H9 (cell line): ENCODE measurements around the gene TBC1D23. TPM values are rescaled to one million over a fixed set of nuclear protein-coding genes. Genes with fewer than 3 reads are reported as not detected.

Source experiments
- DNase-seq: peaks from one replicate; pipeline ENCODE4 v3.0.0-alpha.2; 2017
- H2AFZ ChIP-seq: one replicate; pipeline ENCODE4 v1.6.1; 2013; ENCODE audit warnings: mild to moderate bottlenecking, low read length, control low read depth, moderate library complexity
- H2AK5ac ChIP-seq: 2 replicates; pipeline ENCODE4 v1.6.1; 2013; ENCODE audit warnings: low read length, control low read depth, mixed read lengths; ENCODE audit not compliant: insufficient read length
- H2BK120ac ChIP-seq: one replicate; pipeline ENCODE4 v1.6.1; 2013; ENCODE audit warnings: low read depth, mild to moderate bottlenecking, low read length, control low read depth, inconsistent platforms; ENCODE audit not compliant: poor library complexity, severe bottlenecking
- H2BK12ac ChIP-seq: 2 replicates; pipeline ENCODE4 v1.6.1; 2013; ENCODE audit warnings: low read length, control low read depth, mixed read lengths, low read depth; ENCODE audit not compliant: insufficient read length
- H2BK15ac ChIP-seq: 2 replicates; pipeline ENCODE4 v1.6.1; 2013; ENCODE audit warnings: low read depth, low read length, control low read depth
- H2BK20ac ChIP-seq: one replicate; pipeline ENCODE4 v1.6.1; 2013; ENCODE audit warnings: low read depth, mild to moderate bottlenecking, low read length, control low read depth, inconsistent platforms; ENCODE audit not compliant: poor library complexity, severe bottlenecking
- H2BK5ac ChIP-seq: 2 replicates; pipeline ENCODE4 v1.6.1; 2013; ENCODE audit warnings: low read length, control low read depth, mixed read lengths; ENCODE audit not compliant: insufficient read length
- H3K14ac ChIP-seq: 2 replicates; pipeline ENCODE4 v1.6.1; 2013; ENCODE audit warnings: low read length, control low read depth; ENCODE audit not compliant: insufficient read depth
- H3K18ac ChIP-seq: 2 replicates; pipeline ENCODE4 v1.6.1; 2013; ENCODE audit warnings: low read depth, mild to moderate bottlenecking, mixed read lengths, low read length, control low read depth; ENCODE audit not compliant: insufficient read length
- H3K23ac ChIP-seq: 2 replicates; pipeline ENCODE4 v1.6.1; 2013; ENCODE audit warnings: low read length, control low read depth, mixed read lengths, low read depth; ENCODE audit not compliant: insufficient read length
- H3K23me2 ChIP-seq: 2 replicates; pipeline ENCODE4 v1.6.1; 2013; ENCODE audit warnings: low read depth, mild to moderate bottlenecking, mixed read lengths, low read length, control low read depth; ENCODE audit not compliant: insufficient read length, poor library complexity, severe bottlenecking
- H3K27ac ChIP-seq: 2 replicates; pipeline ENCODE4 v1.5.1; 2013; ENCODE audit warnings: low read length, control low read depth, mixed read lengths, low read depth; ENCODE audit not compliant: insufficient read length
- H3K27me3 ChIP-seq: 2 replicates; pipeline ENCODE4 v1.6.1; 2013; ENCODE audit warnings: low read length, control low read depth, inconsistent platforms; ENCODE audit not compliant: insufficient read depth
- H3K4ac ChIP-seq: 2 replicates; pipeline ENCODE4 v1.6.1; 2013; ENCODE audit warnings: low read depth, mild to moderate bottlenecking, control low read depth, inconsistent platforms, low read length, moderate library complexity
- H3K4me1 ChIP-seq: 2 replicates; pipeline ENCODE4 v1.6.1; 2013; ENCODE audit warnings: low read length, control low read depth, inconsistent platforms; ENCODE audit not compliant: insufficient read depth
- H3K4me2 ChIP-seq: 2 replicates; pipeline ENCODE4 v1.6.1; 2013; ENCODE audit warnings: low read length, control low read depth, mixed read lengths; ENCODE audit not compliant: insufficient read length, insufficient read depth
- H3K56ac ChIP-seq: 2 replicates; pipeline ENCODE4 v1.6.1; 2013; ENCODE audit warnings: low read depth, mild to moderate bottlenecking, mixed read lengths, low read length, control low read depth; ENCODE audit not compliant: insufficient read length
- H3K79me1 ChIP-seq: 2 replicates; pipeline ENCODE4 v1.6.1; 2013; ENCODE audit warnings: low read depth, mild to moderate bottlenecking, moderate library complexity, low read length, control low read depth, inconsistent platforms; ENCODE audit not compliant: insufficient read depth, poor library complexity, severe bottlenecking
- H3K79me2 ChIP-seq: 2 replicates; pipeline ENCODE4 v1.6.1; 2013; ENCODE audit warnings: low read length, control low read depth, inconsistent platforms; ENCODE audit not compliant: insufficient read depth
- H3K9ac ChIP-seq: 2 replicates; pipeline ENCODE4 v1.6.1; 2013; ENCODE audit warnings: low read length, control low read depth, mixed read lengths; ENCODE audit not compliant: insufficient read length; ENCODE audit errors: extremely low read depth
- H3K9me3 ChIP-seq: one replicate; pipeline ENCODE4 v1.6.1; 2013; ENCODE audit warnings: low read depth, low read length, inconsistent platforms; ENCODE audit not compliant: control insufficient read depth
- H3T11ph ChIP-seq: one replicate; pipeline ENCODE4 v1.6.1; 2013; ENCODE audit warnings: mild to moderate bottlenecking, low read length, control low read depth, inconsistent platforms
- H4K20me1 ChIP-seq: one replicate; pipeline ENCODE4 v1.6.1; 2013; ENCODE audit not compliant: control insufficient read depth, insufficient read length, insufficient read depth
- H4K5ac ChIP-seq: 2 replicates; pipeline ENCODE4 v1.6.1; 2013; ENCODE audit warnings: low read depth, mild to moderate bottlenecking, mixed read lengths, low read length, control low read depth; ENCODE audit not compliant: insufficient read length
- H4K8ac ChIP-seq: replicated peaks from 2 replicates; pipeline ENCODE4 v1.6.1; 2013; ENCODE audit warnings: low read length, control low read depth, mixed read lengths, low read depth; ENCODE audit not compliant: insufficient read length
- H4K91ac ChIP-seq: 2 replicates; pipeline ENCODE4 v1.6.1; 2013; ENCODE audit warnings: low read depth, mild to moderate bottlenecking, moderate library complexity, mixed read lengths, low read length, control low read depth; ENCODE audit not compliant: insufficient read length
- H3K27ac Mint-ChIP-seq, 3 experiments: 2 replicates in 2 of 3; 3 replicates in 1 of 3; pipeline ENCODE4 v1.8.0; 2020 to 2021; ENCODE audit warnings: mixed read lengths in 3 of 3, mild to moderate bottlenecking in 1 of 3, moderate library complexity in 1 of 3
- H3K27me3 Mint-ChIP-seq: 2 replicates; pipeline ENCODE4 v1.8.0; 2021; ENCODE audit warnings: low read depth, mild to moderate bottlenecking, moderate library complexity, mixed read lengths
- H3K36me3 Mint-ChIP-seq, 3 experiments: 2 replicates in 2 of 3; 3 replicates in 1 of 3; pipeline ENCODE4 v1.8.0; 2020 to 2021; ENCODE audit warnings: low read depth in 3 of 3, mixed read lengths in 3 of 3; ENCODE audit not compliant: insufficient read depth in 1 of 3
- H3K4me1 Mint-ChIP-seq, 2 experiments: 2 replicates each; pipeline ENCODE4 v1.8.0; 2020; ENCODE audit warnings: mixed read lengths in 2 of 2
- H3K4me3 Mint-ChIP-seq, 2 experiments: 2 replicates in 1 of 2; 3 replicates in 1 of 2; pipeline ENCODE4 v1.8.0; 2020 to 2021; ENCODE audit warnings: mild to moderate bottlenecking in 2 of 2, mixed read lengths in 2 of 2, moderate library complexity in 1 of 2
- H3K9me3 Mint-ChIP-seq, 2 experiments: 2 replicates in 1 of 2; 3 replicates in 1 of 2; pipeline ENCODE4 v1.8.0; 2020; ENCODE audit warnings: mild to moderate bottlenecking in 2 of 2, mixed read lengths in 2 of 2, moderate library complexity in 1 of 2
- WGBS: extraction: QIAGEN DNeasy Blood & Tissue Kit; methylation state at CpG from one replicate; pipeline ENCODE4 v1.1.7; 2013; ENCODE audit warnings: missing lambda C conversion rate, low lambda C conversion rate, mixed read lengths; ENCODE audit not compliant: insufficient read length; ENCODE audit errors: extremely low coverage; 5-methylcytosine and 5-hydroxymethylcytosine counted together
- total RNA-seq: library from RNA; stranded (reverse); gene quantifications from 2 replicates; pipeline ENCODE4 v1.2.1, GENCODE V29; 2021
- TF ChIP-seq, protein P1 (sequence below): fragments of 200-600 bp; sonication (generic); conservative IDR thresholded peaks from 3 replicates; pipeline ENCODE4 v1.8.0; 2021; ENCODE audit warnings: antibody characterized with exemption, mild to moderate bottlenecking

The TBC1D23 gene
- total RNA-seq, 1 experiment from 2014 or later, result 37.1 TPM

DNA sequence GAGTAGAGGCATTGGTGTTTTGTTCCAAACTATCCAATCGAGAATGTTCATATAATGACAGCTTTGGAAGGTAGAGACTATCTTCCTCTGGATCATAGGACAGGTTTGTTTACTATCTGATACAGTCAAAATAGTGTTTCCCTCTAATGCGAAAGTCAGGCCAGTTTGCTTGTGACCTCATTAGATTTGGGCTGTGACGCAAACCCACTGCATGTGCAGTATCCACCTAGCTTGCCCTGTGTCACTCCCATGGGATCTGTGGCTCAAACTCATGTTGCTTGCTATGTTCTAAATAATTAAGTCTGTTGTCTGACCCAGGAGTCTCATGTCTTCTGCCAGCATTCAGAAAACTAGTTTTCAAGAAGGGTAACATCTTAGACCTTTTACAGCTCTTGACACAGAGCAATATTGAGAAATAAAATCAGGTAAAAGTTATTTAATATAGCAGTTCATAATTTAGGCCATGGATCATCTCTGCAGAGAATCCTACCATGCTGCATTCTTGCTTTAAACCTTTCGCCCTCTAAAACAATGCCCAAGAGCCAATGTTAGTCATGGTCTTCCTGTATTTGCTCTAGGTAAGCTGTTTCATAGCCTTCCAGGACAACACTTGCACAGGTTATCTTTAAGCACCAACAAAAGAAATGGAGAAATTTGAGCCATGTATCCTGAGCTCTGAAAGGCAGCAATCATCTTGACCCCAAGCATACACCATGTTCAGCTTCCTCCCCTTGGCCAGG lies 100.1 kb downstream of the TBC1D23 start:
- H3T11ph ChIP-seq, result no peak overlapping the region
- H3K4me2 ChIP-seq, result no peak overlapping the region
- DNase-seq, result no peak
- no peak overlapping the region for H4K91ac ChIP-seq
- no peak overlapping the region for H4K8ac ChIP-seq
- no peak overlapping the region for H3K14ac ChIP-seq
- H3K27ac ChIP-seq, result no peak overlapping the region
- H2BK15ac ChIP-seq, result no peak overlapping the region
- no peaks in the 10 kb centered on the region for H3K4me1 ChIP-seq
- no peaks in the 10 kb centered on the region for H4K20me1 ChIP-seq
- no peak overlapping the region for H3K9ac ChIP-seq
- H2BK5ac ChIP-seq, result no peak overlapping the region
- H3K79me2 ChIP-seq, result no peaks in the 10 kb centered on the region
- no peak overlapping the region for H2BK120ac ChIP-seq
- no CpG with 5 or more reads among the region's 4 CpGs for WGBS
- H3K79me1 ChIP-seq, result no peaks in the 10 kb centered on the region
- Mint-ChIP-seq H3K27ac (no peak overlapping the region; a peak in 1 of 7 replicates), H3K27me3 (no peaks in the 10 kb centered on the region), H3K4me1 (no peaks in the 10 kb centered on the region), H3K4me3 (no peak overlapping the region), H3K36me3 (peaks cover 15 to 46% (median 45%) of the 10 kb centered on the region in 3 experiments; a peak in 6 of 7 replicates), H3K9me3 (peaks cover 0 to 3% of the 10 kb centered on the region in 2 experiments; a peak in 1 of 5 replicates)
- H3K23me2 ChIP-seq, result no peaks in the 10 kb centered on the region
- no peaks in the 10 kb centered on the region for H3K9me3 ChIP-seq
- no peak overlapping the region for H2AFZ ChIP-seq
- TF ChIP-seq, protein P1, sequence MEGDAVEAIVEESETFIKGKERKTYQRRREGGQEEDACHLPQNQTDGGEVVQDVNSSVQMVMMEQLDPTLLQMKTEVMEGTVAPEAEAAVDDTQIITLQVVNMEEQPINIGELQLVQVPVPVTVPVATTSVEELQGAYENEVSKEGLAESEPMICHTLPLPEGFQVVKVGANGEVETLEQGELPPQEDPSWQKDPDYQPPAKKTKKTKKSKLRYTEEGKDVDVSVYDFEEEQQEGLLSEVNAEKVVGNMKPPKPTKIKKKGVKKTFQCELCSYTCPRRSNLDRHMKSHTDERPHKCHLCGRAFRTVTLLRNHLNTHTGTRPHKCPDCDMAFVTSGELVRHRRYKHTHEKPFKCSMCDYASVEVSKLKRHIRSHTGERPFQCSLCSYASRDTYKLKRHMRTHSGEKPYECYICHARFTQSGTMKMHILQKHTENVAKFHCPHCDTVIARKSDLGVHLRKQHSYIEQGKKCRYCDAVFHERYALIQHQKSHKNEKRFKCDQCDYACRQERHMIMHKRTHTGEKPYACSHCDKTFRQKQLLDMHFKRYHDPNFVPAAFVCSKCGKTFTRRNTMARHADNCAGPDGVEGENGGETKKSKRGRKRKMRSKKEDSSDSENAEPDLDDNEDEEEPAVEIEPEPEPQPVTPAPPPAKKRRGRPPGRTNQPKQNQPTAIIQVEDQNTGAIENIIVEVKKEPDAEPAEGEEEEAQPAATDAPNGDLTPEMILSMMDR, result no peak
- H3K23ac ChIP-seq, result no peak overlapping the region
- no peak overlapping the region for H3K56ac ChIP-seq
- H2AK5ac ChIP-seq, result no peak overlapping the region
- no peak overlapping the region for H4K5ac ChIP-seq
- H3K18ac ChIP-seq, result no peak overlapping the region
- H3K27me3 ChIP-seq, result no peaks in the 10 kb centered on the region
- no peak overlapping the region for H2BK20ac ChIP-seq
- no peak overlapping the region for H2BK12ac ChIP-seq
- no peak overlapping the region for H3K4ac ChIP-seq
